Endothelial cell of umbilical vein (primary cell): ENCODE measurements around the gene ZNF232. TPM values are rescaled to one million over a fixed set of nuclear protein-coding genes. Genes with fewer than 3 reads are reported as not detected.
"Not testable (repeated sequence)": the region's sequence is repeated elsewhere in the genome, so short reads cannot be mapped to it uniquely, and the experiment has no call there.

Experiments
- BruUV-seq: library from RNA; stranded (reverse); fragments of 400-500 nt; replicated peaks from 2 replicates; lab custom pipeline; 2021; lab: Mats Ljungman, UMichigan
- CTCF ChIA-PET: fragments of 300-600, 350-600 bp; sonication (Branson Sonifier 250); formaldehyde crosslinking; loops from one replicate; lab custom pipeline; 2021; ENCODE audit warnings: antibody characterized with exemption, inconsistent platforms; lab: Charles Lee
- POLR2A ChIA-PET: fragments of 300-600, 350-600 bp; sonication (Branson Sonifier 250); formaldehyde crosslinking; loops from one replicate; lab custom pipeline; 2021; ENCODE audit warnings: antibody characterized with exemption, inconsistent platforms; lab: Charles Lee
- DNase-seq: peaks from one replicate; pipeline ENCODE4 v3.0.0-alpha.2; 2011; ENCODE audit warnings: low read depth, low spot score
- FAIRE-seq: peaks from 2 replicates; lab custom pipeline; 2011; peaks lifted over from hg19 to GRCh38; lab: Jason Lieb, UNC
- H2AFZ ChIP-seq: 2 replicates; pipeline ENCODE4 v1.6.0; 2012; ENCODE audit warnings: low read depth, low read length, control low read depth, inconsistent platforms
- H3K27ac ChIP-seq: 2 replicates; pipeline ENCODE4 v1.5.1; 2011; ENCODE audit warnings: low read depth, mild to moderate bottlenecking, control low read depth, low read length, moderate library complexity; ENCODE audit not compliant: insufficient read depth
- H3K27me3 ChIP-seq, 2 experiments: 2 replicates each; pipeline versions ENCODE4 v1.6.0 to v1.6.1; 2011; ENCODE audit warnings: low read length in 2 of 2, mixed read lengths in 1 of 2; ENCODE audit not compliant: control insufficient read depth in 2 of 2, insufficient read depth in 2 of 2
- H3K36me3 ChIP-seq, 2 experiments: 2 replicates in 1 of 2; 3 replicates in 1 of 2; pipeline ENCODE4 v1.5.1; 2011; ENCODE audit warnings: low read length in 2 of 2, mild to moderate bottlenecking in 1 of 2, moderate library complexity in 1 of 2; ENCODE audit not compliant: control insufficient read depth in 2 of 2, insufficient read depth in 2 of 2; ENCODE audit errors: extremely low read depth in 1 of 2
- H3K4me1 ChIP-seq: 3 replicates; pipeline ENCODE4 v1.5.1; 2011; ENCODE audit warnings: mild to moderate bottlenecking, low read length; ENCODE audit not compliant: control insufficient read depth, insufficient read depth; ENCODE audit errors: extremely low read depth
- H3K4me2 ChIP-seq: 2 replicates; pipeline ENCODE4 v1.6.1; 2011; ENCODE audit warnings: low read length, control low read depth, mixed read lengths; ENCODE audit not compliant: insufficient read depth
- H3K4me3 ChIP-seq, 3 experiments: fragments of 200-600 bp in 1 of 3; sonication (generic), shearing (Covaris generic) in 1 of 3; replicated peaks in 1 of 3; 2 replicates each; pipeline ENCODE4 v1.5.1; 2011 to 2016; ENCODE audit warnings: control low read depth in 3 of 3, low read length in 3 of 3, mild to moderate bottlenecking in 2 of 3, inconsistent platforms in 1 of 3, low read depth in 1 of 3, moderate library complexity in 1 of 3; ENCODE audit not compliant: insufficient read depth in 1 of 3
- H3K79me2 ChIP-seq: 2 replicates; pipeline ENCODE4 v1.6.0; 2012; ENCODE audit warnings: low read length, inconsistent platforms; ENCODE audit not compliant: control insufficient read depth, insufficient read depth
- H3K9ac ChIP-seq: replicated peaks from 2 replicates; pipeline ENCODE3; 2011; ENCODE audit warnings: low read length, control low read depth; ENCODE audit not compliant: insufficient read depth; ENCODE audit errors: extremely low read depth
- H3K9me1 ChIP-seq: replicated peaks from 3 replicates; pipeline ENCODE4 v1.6.0; 2011; ENCODE audit warnings: mild to moderate bottlenecking, low read length; ENCODE audit not compliant: control insufficient read depth, insufficient read depth; ENCODE audit errors: extremely low read depth
- H3K9me3 ChIP-seq: replicated peaks from 2 replicates; pipeline ENCODE4 v1.5.1; 2012; ENCODE audit warnings: low read length, inconsistent platforms; ENCODE audit not compliant: control insufficient read depth, insufficient read depth
- H4K20me1 ChIP-seq: replicated peaks from 2 replicates; pipeline ENCODE3; 2011; ENCODE audit warnings: mild to moderate bottlenecking, low read length; ENCODE audit not compliant: control insufficient read depth, insufficient read depth; ENCODE audit errors: extremely low read depth
- dilution Hi-C: fragments of 300-500 bp; cut with MboI; formaldehyde crosslinking; loops from one replicate; pipeline ENCODE4 v1.15.0; 2019; ENCODE audit warnings: low sequenced_read_pairs; ENCODE audit not compliant: extremely low pct_ligation_motif_present
- intact Hi-C: fragments of 100-400 bp; cut with micrococcal nuclease; formaldehyde crosslinking; loops from one replicate; pipeline ENCODE4 v1.10.0; 2022
- polyA plus RNA-seq, 4 experiments: library from polyadenylated mRNA; depleted of rRNA in 3 of 4; stranded (reverse) in 3 of 4; unstranded in 1 of 4; fragments of >200 nt; gene quantifications; 2 replicates each; pipeline versions ENCODE4 v1.2.1 to v1.2.3, GENCODE V29; 2011 to 2012; ENCODE audit warnings: missing spikeins in 1 of 4
- total RNA-seq: library from RNA; stranded (reverse); gene quantifications from 2 replicates; pipeline ENCODE4 v1.2.3, GENCODE V29; 2021

The ZNF232 gene
- total and polyA plus RNA-seq, 2 donors (not counting 3 experiments of a cell fraction or from before 2014, with no cell fraction given) = 3.1 to 9.9 TPM

DNA sequence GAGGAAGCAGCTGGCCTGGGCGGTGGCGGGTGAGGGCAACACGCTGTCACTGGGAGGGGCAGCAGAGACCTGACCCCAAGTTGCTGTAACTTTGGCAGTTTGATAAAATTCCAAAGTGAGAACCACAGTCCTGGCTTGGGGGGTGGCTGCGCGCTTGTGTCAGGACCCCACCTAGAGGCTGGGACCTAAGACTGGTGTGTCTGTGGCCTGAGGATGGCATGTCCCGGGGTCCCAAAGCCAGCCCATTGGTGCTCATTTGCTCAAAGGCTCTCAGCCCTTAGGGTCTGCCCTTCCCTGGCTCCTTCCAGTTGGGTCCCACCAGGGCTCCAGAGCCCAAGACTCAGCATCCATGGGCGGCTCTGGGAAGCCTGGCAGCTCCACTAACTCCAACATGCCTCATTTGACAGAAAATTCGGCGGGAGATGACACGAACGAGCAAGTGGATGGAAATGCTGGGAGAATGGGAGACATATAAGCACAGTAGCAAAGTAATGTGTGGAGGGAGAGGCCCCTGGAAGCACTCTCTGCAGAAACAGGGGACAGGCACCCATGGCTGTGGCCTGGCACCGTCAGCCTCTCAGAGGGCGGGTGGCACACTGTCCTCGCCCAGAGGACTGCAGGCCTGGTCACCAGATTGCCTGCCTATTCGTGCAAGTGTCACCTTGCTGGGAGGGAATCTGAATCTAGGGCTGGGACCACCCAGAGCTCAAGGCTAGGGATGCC, 21.0 kb upstream of the ZNF232 start:
- H3K4me1 ChIP-seq, H3K36me3 ChIP-seq, CTCF ChIA-PET, H3K27ac ChIP-seq, H3K27me3 ChIP-seq, H3K79me2 ChIP-seq, intact Hi-C loops, DNase-seq, H3K4me2 ChIP-seq, FAIRE-seq, dilution Hi-C loops, H3K9ac ChIP-seq, H3K4me3 ChIP-seq, BruUV-seq, H2AFZ ChIP-seq, H3K9me3 ChIP-seq, H3K9me1 ChIP-seq, POLR2A ChIA-PET, H4K20me1 ChIP-seq: not testable (repeated sequence)

- H3K4me2 ChIP-seq, H2AFZ ChIP-seq, H3K27me3 ChIP-seq, H3K9me1 ChIP-seq, CTCF ChIA-PET, BruUV-seq, H3K79me2 ChIP-seq, H3K4me1 ChIP-seq, DNase-seq, intact Hi-C loops, H3K4me3 ChIP-seq, FAIRE-seq, POLR2A ChIA-PET, H3K27ac ChIP-seq, dilution Hi-C loops, H3K9me3 ChIP-seq, H3K36me3 ChIP-seq, H3K9ac ChIP-seq, H4K20me1 ChIP-seq: not testable (repeated sequence)
Observed at GRCh38 chr17:5131799-5132502, 20.3 kb upstream of the ZNF232 start.
